Mammary epithelial cell (primary cell): Measurements from ENCODE around the gene LYRM7.

ENCODE experiments used
- CTCF ChIP-seq, 2 donors: IDR thresholded peaks in 1 of 2; conservative IDR thresholded peaks in 1 of 2; 2 replicates each; pipeline ENCODE4 v1.5.1; 2011 to 2012; ENCODE audit warnings: inconsistent platforms in 2 of 2, low read length in 2 of 2, mild to moderate bottlenecking in 2 of 2, control low read depth in 1 of 2, low read depth in 1 of 2; ENCODE audit not compliant: insufficient read depth in 1 of 2; ENCODE audit errors: extremely low read depth in 1 of 2
- EZH2 ChIP-seq: IDR thresholded peaks from 2 replicates; pipeline ENCODE4 v1.6.1; 2012; ENCODE audit warnings: low read length, inconsistent platforms, borderline replicate concordance

GRCh38 chr5:131230406-131230805, 59.7 kb downstream of the LYRM7 start:
- no peak for TF ChIP-seq CTCF (conservative IDR thresholded peaks at IDR 0.05 in 1 of 2, IDR thresholded peaks at IDR 0.05 in 1 of 2; ENCODE audit: extremely low read depth in 1 of 2, insufficient read depth in 1 of 2, low read depth in 1 of 2, low read length in 2 of 2)
- no peak for TF ChIP-seq EZH2
